NB4 (cell line): ENCODE data around the gene CTNS.

ENCODE experiments used
- CTCF ChIP-seq: IDR thresholded peaks from one replicate; pipeline ENCODE4 v1.5.1; 2012; ENCODE audit warnings: low read depth, low read length
- MAX ChIP-seq: IDR thresholded peaks from 2 replicates; pipeline ENCODE4 v1.6.1; 2011; ENCODE audit warnings: low read depth, low read length
- POLR2A ChIP-seq: IDR thresholded peaks from 2 replicates; pipeline ENCODE4 v1.6.1; 2011; ENCODE audit warnings: mild to moderate bottlenecking; ENCODE audit not compliant: insufficient read length; ENCODE audit errors: extremely low read depth

- TF ChIP-seq CTCF (no peak), POLR2A (no peak), MAX (no peak)
Observed at GRCh38 chr17:3593384-3593783, 43.2 kb upstream of the CTNS start.
